H1 (cell line): ENCODE results near the gene TPP1. TPM values are rescaled to one million over a fixed set of nuclear protein-coding genes. Genes with fewer than 3 reads are reported as not detected.
A peak's percentile ranks its signal among the peaks of the same experiment; 100 is the strongest.

Experiments used
- BCL11A ChIP-seq, 2 experiments: IDR thresholded peaks; one replicate each; pipeline ENCODE4 v1.6.1; 2011; ENCODE audit warnings: low read depth in 2 of 2, low read length in 2 of 2, mild to moderate bottlenecking in 2 of 2
- CBX5 ChIP-seq: fragments of 300-800, 300-1000 bp; sonication (generic); IDR thresholded peaks from 2 replicates; pipeline ENCODE4 v1.7.1; 2016; ENCODE audit warnings: antibody characterized with exemption, low read length, low read depth
- CBX8 ChIP-seq: fragments of 300-800, 300-1000 bp; sonication (generic); IDR thresholded peaks from 2 replicates; pipeline ENCODE4 v1.7.1; 2016; ENCODE audit warnings: low read depth, low read length, borderline replicate concordance
- CEBPB ChIP-seq: IDR thresholded peaks from 2 replicates; pipeline ENCODE4 v1.6.1; 2012; ENCODE audit warnings: low read depth, low read length
- CREB1 ChIP-seq: IDR thresholded peaks from 2 replicates; pipeline ENCODE4 v1.6.1; 2012; ENCODE audit warnings: inconsistent platforms
- CTBP2 ChIP-seq: IDR thresholded peaks from 2 replicates; pipeline ENCODE4 v1.7.0; 2011; ENCODE audit warnings: borderline replicate concordance, mild to moderate bottlenecking, moderate library complexity, mixed read lengths, low read length; ENCODE audit not compliant: insufficient read depth, insufficient read length
- FOSL1 ChIP-seq: IDR thresholded peaks from 2 replicates; pipeline ENCODE4 v1.6.1; 2011; ENCODE audit warnings: mild to moderate bottlenecking, low read depth, low read length, moderate library complexity; ENCODE audit not compliant: insufficient read depth
- GABPA ChIP-seq: IDR thresholded peaks from 2 replicates; pipeline ENCODE4 v1.6.1; 2011; ENCODE audit warnings: mild to moderate bottlenecking, low read length, moderate library complexity, borderline replicate concordance; ENCODE audit not compliant: insufficient read depth
- HDAC6 ChIP-seq: IDR thresholded peaks from one replicate; pipeline ENCODE4 v1.7.1; 2012; ENCODE audit warnings: low read depth, mild to moderate bottlenecking, inconsistent platforms, low read length, moderate library complexity
- JUN ChIP-seq: IDR thresholded peaks from 2 replicates; pipeline ENCODE4 v1.6.1; 2011; ENCODE audit warnings: low read depth, mild to moderate bottlenecking, improper control_type of control experiment, low read length
- JUND ChIP-seq: IDR thresholded peaks from 2 replicates; pipeline ENCODE4 v1.6.1; 2011; ENCODE audit warnings: mild to moderate bottlenecking, improper control_type of control experiment, low read length
- PHF8 ChIP-seq: fragments of 200-600 bp; sonication (generic); conservative IDR thresholded peaks from 2 replicates; pipeline ENCODE4 v1.7.1; 2012; ENCODE audit warnings: low read depth, mild to moderate bottlenecking, inconsistent platforms, low read length, moderate library complexity
- POLR2AphosphoS5 ChIP-seq: IDR thresholded peaks from 2 replicates; pipeline ENCODE4 v1.6.1; 2011; ENCODE audit warnings: low read depth, low read length
- POU5F1 ChIP-seq: IDR thresholded peaks from 2 replicates; pipeline ENCODE4 v1.6.1; 2011; ENCODE audit warnings: low read depth, mild to moderate bottlenecking, low read length, moderate library complexity
- RBBP5 ChIP-seq: IDR thresholded peaks from 2 replicates; pipeline ENCODE4 v1.7.1; 2012; ENCODE audit warnings: low read depth, mild to moderate bottlenecking, inconsistent platforms, low read length, moderate library complexity, borderline replicate concordance
- SIN3A ChIP-seq, 2 experiments: IDR thresholded peaks in 1 of 2; conservative IDR thresholded peaks in 1 of 2; 2 replicates each; pipeline ENCODE4 v1.6.1; 2011 to 2012; ENCODE audit warnings: low read length in 2 of 2, improper control_type of control experiment in 1 of 2, low read depth in 1 of 2, mild to moderate bottlenecking in 1 of 2
- SP1 ChIP-seq: IDR thresholded peaks from 2 replicates; pipeline ENCODE4 v1.6.1; 2011; ENCODE audit warnings: low read depth, low read length
- SP2 ChIP-seq: IDR thresholded peaks from 2 replicates; pipeline ENCODE4 v1.6.1; 2012; ENCODE audit warnings: mild to moderate bottlenecking, low read length, inconsistent platforms
- SUZ12 ChIP-seq: fragments of 200-600 bp; sonication (generic); IDR thresholded peaks from 2 replicates; pipeline ENCODE4 v1.6.1; 2012; ENCODE audit warnings: mild to moderate bottlenecking, inconsistent platforms, low read length, moderate library complexity, mixed read lengths
- TBP ChIP-seq: IDR thresholded peaks from 2 replicates; pipeline ENCODE4 v1.6.1; 2011; ENCODE audit warnings: low read depth, low read length, improper control_type of control experiment
- polyA plus RNA-seq, 7 experiments: library from polyadenylated mRNA; depleted of rRNA in 3 of 7; stranded (reverse) in 5 of 7; unstranded in 2 of 7; fragments of >200 nt in 5 of 7; fragments of 200-250 nt in 2 of 7; gene quantifications; 1 replicate in 5 of 7; 2 replicates in 1 of 7; 4 replicates in 1 of 7; pipeline versions ENCODE4 v1.2.1 to v1.2.3, GENCODE V29; 2011 to 2013; ENCODE audit warnings: missing spikeins in 2 of 7, mixed read lengths in 2 of 7
- total RNA-seq: library from RNA; stranded (reverse); fragmentation: NEBNext Ultra II Directional; extraction: Animal tissue kit (Norgen Biotek cat#: 25700); gene quantifications from 2 replicates; pipeline ENCODE4 v1.2.1, GENCODE V29; 2021
- TF ChIP-seq, protein P1 (sequence below), 3 experiments: IDR thresholded peaks; 1 replicate in 2 of 3; 2 replicates in 1 of 3; pipeline versions ENCODE4 v1.5.1 to v1.6.1; 2011; ENCODE audit warnings: low read length in 3 of 3, mild to moderate bottlenecking in 3 of 3, inconsistent platforms in 2 of 3, low read depth in 1 of 3, moderate library complexity in 1 of 3; ENCODE audit not compliant: insufficient read depth in 1 of 3; ENCODE audit errors: control extremely low read depth in 1 of 3
- TF ChIP-seq, protein P2 (sequence below): IDR thresholded peaks from 2 replicates; pipeline ENCODE4 v1.6.1; 2012; ENCODE audit warnings: inconsistent platforms

TPP1 gene
- total and polyA plus RNA-seq, 2 of the 8 experiments (the other 6 are each of a cell fraction or from before 2014, with no cell fraction given) = 36.1 to 77.5 TPM

DNA sequence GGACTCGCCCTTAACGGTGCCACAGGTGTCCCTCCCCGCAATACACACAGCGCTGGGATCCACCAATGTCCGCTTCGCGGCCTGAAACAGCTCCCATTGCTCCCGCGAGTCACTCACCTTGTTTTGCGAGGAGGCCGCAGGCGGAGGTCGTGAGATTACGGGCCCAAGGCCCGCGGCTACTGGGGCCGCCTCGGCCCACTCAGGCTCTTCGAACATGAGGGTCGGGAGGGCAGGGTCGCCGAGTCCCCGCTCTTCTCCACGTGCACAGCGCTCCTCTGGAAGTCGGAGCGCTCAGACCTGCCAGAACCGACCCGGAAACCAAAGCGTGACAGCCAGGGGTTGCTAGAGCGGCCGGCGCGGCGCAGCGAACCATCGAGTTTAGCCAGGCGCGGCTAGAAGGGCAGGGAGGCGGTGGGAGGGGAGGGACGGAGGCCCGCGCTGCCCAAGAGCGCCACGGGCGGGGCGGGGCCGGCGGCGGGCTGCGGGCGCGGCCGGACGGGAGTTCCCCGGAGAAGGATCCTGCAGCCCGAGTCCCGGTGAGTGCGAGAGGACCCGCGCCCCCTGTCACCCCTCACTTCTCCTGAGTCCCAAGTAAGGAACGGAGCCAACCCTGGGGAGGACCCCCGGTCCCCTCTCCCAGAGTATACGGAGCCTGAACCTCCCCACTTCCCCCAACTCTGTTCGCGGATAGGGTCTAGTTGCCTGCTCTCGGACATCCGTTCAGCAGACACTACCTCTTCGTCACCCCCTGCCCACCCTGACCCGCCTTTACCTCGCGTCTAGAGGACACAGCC lies 15.7 kb downstream of the TPP1 start, which contains the start of the genes ILK and RRP8 (continued):
- TF ChIP-seq SP2 (peak; percentile 97), RBBP5 (no peak), CBX8 (no peak), SP1 (0 out of 2 replicates have a peak, but pooled peaks have one; percentile 45), SUZ12 (no peak), CTBP2 (peak; percentile 75), CBX5 (no peak), CREB1 (peak; percentile 71; the same call in 1 of the 2 replicates), FOSL1 (no peak), PHF8 (peak; percentile 71), SIN3A (conservative IDR thresholded peaks at IDR 0.05 in 1 of 2, IDR thresholded peaks at IDR 0.05 in 1 of 2; ENCODE audit: low read depth in 1 of 2, low read length in 2 of 2) (peak; percentile 98 to 99), CEBPB (no peak), JUND (no peak), BCL11A (IDR thresholded peaks at IDR 0.05; ENCODE audit: low read depth in 2 of 2, low read length in 2 of 2) (no peak), HDAC6 (no peak), POU5F1 (0 out of 2 replicates have a peak, but pooled peaks have one; percentile 34), POLR2AphosphoS5 (peak; percentile 68; the same call in 1 of the 2 replicates), JUN (no peak), TBP (peak; percentile 82), GABPA (0 out of 2 replicates have a peak, but pooled peaks have one; percentile 16)
- TF ChIP-seq, protein P1, sequence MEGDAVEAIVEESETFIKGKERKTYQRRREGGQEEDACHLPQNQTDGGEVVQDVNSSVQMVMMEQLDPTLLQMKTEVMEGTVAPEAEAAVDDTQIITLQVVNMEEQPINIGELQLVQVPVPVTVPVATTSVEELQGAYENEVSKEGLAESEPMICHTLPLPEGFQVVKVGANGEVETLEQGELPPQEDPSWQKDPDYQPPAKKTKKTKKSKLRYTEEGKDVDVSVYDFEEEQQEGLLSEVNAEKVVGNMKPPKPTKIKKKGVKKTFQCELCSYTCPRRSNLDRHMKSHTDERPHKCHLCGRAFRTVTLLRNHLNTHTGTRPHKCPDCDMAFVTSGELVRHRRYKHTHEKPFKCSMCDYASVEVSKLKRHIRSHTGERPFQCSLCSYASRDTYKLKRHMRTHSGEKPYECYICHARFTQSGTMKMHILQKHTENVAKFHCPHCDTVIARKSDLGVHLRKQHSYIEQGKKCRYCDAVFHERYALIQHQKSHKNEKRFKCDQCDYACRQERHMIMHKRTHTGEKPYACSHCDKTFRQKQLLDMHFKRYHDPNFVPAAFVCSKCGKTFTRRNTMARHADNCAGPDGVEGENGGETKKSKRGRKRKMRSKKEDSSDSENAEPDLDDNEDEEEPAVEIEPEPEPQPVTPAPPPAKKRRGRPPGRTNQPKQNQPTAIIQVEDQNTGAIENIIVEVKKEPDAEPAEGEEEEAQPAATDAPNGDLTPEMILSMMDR (IDR thresholded peaks at IDR 0.05; ENCODE audit: control extremely low read depth in 1 of 3, insufficient read depth in 1 of 3, low read depth in 1 of 3, low read length in 3 of 3) = no peak
- TF ChIP-seq, protein P2, sequence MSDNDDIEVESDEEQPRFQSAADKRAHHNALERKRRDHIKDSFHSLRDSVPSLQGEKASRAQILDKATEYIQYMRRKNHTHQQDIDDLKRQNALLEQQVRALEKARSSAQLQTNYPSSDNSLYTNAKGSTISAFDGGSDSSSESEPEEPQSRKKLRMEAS = peak; percentile 94
